K562 (cell line): Measurements from ENCODE around the gene FOSL1. TPM values are rescaled to one million over a fixed set of nuclear protein-coding genes. Genes with fewer than 3 reads are reported as not detected.

Experiments
- ATAC-seq: fragments of 200-7000 bp; cut with Tn5 transposase; 3 replicates; pipeline ENCODE4 v1.9.1; 2020; ENCODE audit warnings: moderate library complexity
- BruUV-seq: library from RNA; stranded (reverse); fragments of 400-500 nt; replicated peaks from 2 replicates; lab custom pipeline; 2021; lab: Mats Ljungman, UMichigan
- CTCF ChIA-PET: fragments of 300-600 bp; formaldehyde crosslinking; extraction: SDS; loops from one replicate; lab custom pipeline; 2021; ENCODE audit warnings: low intra/inter-chr PET ratio; lab: Yijun Ruan, JAX
- POLR2A ChIA-PET: fragments of 300-600, 350-650 bp; sonication (Branson Sonifier 250); formaldehyde crosslinking; extraction: SDS; loops from one replicate; lab custom pipeline; 2021; ENCODE audit warnings: antibody characterized with exemption, inconsistent platforms; lab: Yijun Ruan, JAX
- DNase-seq, 4 experiments: peaks; one replicate each; pipeline versions ENCODE4 v3.0.0 to v3.0.0-alpha.2; 2011 to 2018; ENCODE audit warnings: low spot score in 3 of 4, mixed read lengths in 3 of 4; ENCODE audit errors: extremely low read depth in 1 of 4
- FAIRE-seq: peaks from 2 replicates; lab custom pipeline; 2011; peaks lifted over from hg19 to GRCh38; lab: Jason Lieb, UNC
- H2AFZ ChIP-seq: 2 replicates; pipeline ENCODE4 v1.6.0; 2011; ENCODE audit warnings: low read depth, low read length, control low read depth, inconsistent platforms
- H3K27ac ChIP-seq: fragments of 200-600 bp; 3 replicates; pipeline ENCODE4 v1.8.0; 2011; ENCODE audit warnings: low read depth, mild to moderate bottlenecking, control low read depth, inconsistent platforms, low read length, moderate library complexity, mixed read lengths; ENCODE audit errors: extremely low read depth
- H3K27me3 ChIP-seq, 2 experiments: fragments of 300-600 bp in 1 of 2; 2 replicates in 1 of 2; 3 replicates in 1 of 2; pipeline versions ENCODE4 v1.6.0 to v1.8.0; 2011; ENCODE audit warnings: inconsistent platforms in 2 of 2, low read length in 2 of 2, mild to moderate bottlenecking in 1 of 2, mixed read lengths in 1 of 2, moderate library complexity in 1 of 2; ENCODE audit not compliant: control insufficient read depth in 2 of 2, insufficient read depth in 2 of 2
- H3K36me3 ChIP-seq: fragments of 300-600 bp; 3 replicates; pipeline ENCODE4 v1.8.0; 2011; ENCODE audit warnings: mild to moderate bottlenecking, low read length, inconsistent platforms; ENCODE audit not compliant: control insufficient read depth, insufficient read depth
- H3K4me1 ChIP-seq, 2 experiments: fragments of 200-600 bp in 1 of 2; replicated peaks in 1 of 2; 2 replicates in 1 of 2; 3 replicates in 1 of 2; pipeline versions ENCODE4 v1.5.1 to v1.8.0; 2011; ENCODE audit warnings: inconsistent platforms in 2 of 2, low read length in 2 of 2, mild to moderate bottlenecking in 1 of 2, mixed read lengths in 1 of 2, moderate library complexity in 1 of 2; ENCODE audit not compliant: control insufficient read depth in 2 of 2, insufficient read depth in 2 of 2
- H3K4me2 ChIP-seq: 2 replicates; pipeline ENCODE4 v1.6.1; 2011; ENCODE audit warnings: low read length, control low read depth, inconsistent platforms, mixed read lengths; ENCODE audit not compliant: insufficient read depth
- H3K4me3 ChIP-seq: fragments of 200-600 bp; sonication (generic), shearing (Covaris generic); 2 replicates; pipeline ENCODE4 v1.5.1; 2016; ENCODE audit warnings: control low read depth, inconsistent platforms
- H3K79me2 ChIP-seq: fragments of 200-600 bp; 3 replicates; pipeline ENCODE4 v1.8.0; 2011; ENCODE audit warnings: low read length, inconsistent platforms; ENCODE audit not compliant: control insufficient read depth, insufficient read depth
- H3K9ac ChIP-seq, 2 experiments: 2 replicates each; pipeline versions ENCODE4 v1.6.0 to v1.6.1; 2011; ENCODE audit warnings: low read depth in 2 of 2, low read length in 2 of 2, control low read depth in 1 of 2, inconsistent platforms in 1 of 2, mild to moderate bottlenecking in 1 of 2, mixed read lengths in 1 of 2; ENCODE audit not compliant: insufficient read depth in 1 of 2
- H3K9me1 ChIP-seq: one replicate; pipeline ENCODE4 v1.6.0; 2011; ENCODE audit warnings: inconsistent platforms, mild to moderate bottlenecking, low read length, moderate library complexity; ENCODE audit not compliant: control insufficient read depth, insufficient read depth
- H3K9me3 ChIP-seq: replicated peaks from 2 replicates; pipeline ENCODE4 v1.5.1; 2011; ENCODE audit warnings: low read depth, low read length, inconsistent platforms; ENCODE audit not compliant: control insufficient read depth, insufficient read depth
- H4K20me1 ChIP-seq: replicated peaks from 2 replicates; pipeline ENCODE4 v1.6.1; 2011; ENCODE audit warnings: low read length, inconsistent platforms, mixed read lengths; ENCODE audit not compliant: control insufficient read depth, insufficient read depth
- HEY1 ChIP-seq: fragments of 250-450 bp; sonication (Bioruptor Pico); IDR thresholded peaks from 2 replicates; pipeline ENCODE4 v1.5.0; 2020; ENCODE audit warnings: mild to moderate bottlenecking, moderate library complexity, borderline replicate concordance
- MAFG ChIP-seq: fragments of 450-650 bp; conservative IDR thresholded peaks from 2 replicates; pipeline ENCODE4 v1.6.1; 2016; ENCODE audit warnings: missing genetic modification characterization, missing compliant biosample characterization
- MAZ ChIP-seq, 2 experiments: fragments of 450-650 bp in 1 of 2; sonication (generic) in 1 of 2; formaldehyde crosslinking; IDR thresholded peaks in 1 of 2; conservative IDR thresholded peaks in 1 of 2; 2 replicates each; pipeline versions ENCODE4 v1.4.0 to v1.5.0; 2020; ENCODE audit warnings: mild to moderate bottlenecking in 1 of 2, missing genetic modification reagents in 1 of 2
- NRF1 ChIP-seq, 2 experiments: fragments of 450-650 bp; IDR thresholded peaks in 1 of 2; conservative IDR thresholded peaks in 1 of 2; 2 replicates each; pipeline ENCODE4 v1.6.1; 2014; ENCODE audit warnings: mild to moderate bottlenecking in 2 of 2
- POLR2G ChIP-seq: fragments of 200-400 bp; formaldehyde crosslinking; IDR thresholded peaks from 2 replicates; pipeline ENCODE4 v1.6.1; 2017; ENCODE audit warnings: low read depth, mild to moderate bottlenecking, antibody characterized with exemption, low read length, moderate library complexity
- POU5F1 ChIP-seq: fragments of 150-350 bp; IDR thresholded peaks from 2 replicates; pipeline ENCODE4 v1.6.1; 2014; ENCODE audit warnings: borderline replicate concordance, low read length, low read depth, mild to moderate bottlenecking; ENCODE audit not compliant: partially characterized antibody
- PTBP1 ChIP-seq: fragments of 200-400 bp; formaldehyde crosslinking; IDR thresholded peaks from 2 replicates; pipeline ENCODE4 v1.6.1; 2017; ENCODE audit warnings: low read depth, low read length
- ZNF253 ChIP-seq: fragments of 250-450 bp; sonication (Bioruptor Pico); conservative IDR thresholded peaks from 2 replicates; pipeline ENCODE4 v1.6.1; 2021; ENCODE audit warnings: mild to moderate bottlenecking
- WGBS: fragments of 100-300 bp; shearing (Covaris generic); methylation state at CpG from one replicate; pipeline ENCODE4 v1.1.6; 2016; ENCODE audit warnings: low coverage, mixed read lengths; ENCODE audit not compliant: insufficient coverage; ENCODE audit errors: missing lambda C conversion rate; 5-methylcytosine and 5-hydroxymethylcytosine counted together
- in situ Hi-C: fragments of 300-500 bp; cut with MboI; formaldehyde crosslinking; loops from 4 replicates; pipeline ENCODE4 v1.15.0; 2018; ENCODE audit warnings: inconsistent platforms, mixed read lengths
- intact Hi-C: fragments of 100-400 bp; cut with micrococcal nuclease; formaldehyde crosslinking; loops from 2 replicates; pipeline ENCODE4 v1.14.2; 2022
- polyA plus RNA-seq, 8 experiments: library from polyadenylated mRNA; depleted of rRNA in 4 of 8; stranded (reverse) in 5 of 8; unstranded in 3 of 8; fragments of >200 nt; fragmentation: Nextera tagmentation in 2 of 8; fragmentation: Illumina TruSeq in 1 of 8; extraction: Ambion mirVana in 2 of 8; extraction: Trizol in 1 of 8; gene quantifications; 2 replicates each; pipeline versions ENCODE4 v1.2.1 to v1.2.3, GENCODE V29; 2011 to 2014; ENCODE audit warnings: inconsistent platforms in 1 of 8, missing spikeins in 1 of 8
- total RNA-seq, 7 experiments: library from RNA; depleted of rRNA in 6 of 7; stranded (reverse); fragments of >200 nt in 6 of 7; fragmentation: Illumina TruSeq in 2 of 7; extraction: Trizol in 2 of 7; gene quantifications; 2 replicates each; pipeline versions ENCODE4 v1.2.1 to v1.2.3, GENCODE V29; 2011 to 2021; ENCODE audit warnings: low replicate concordance in 1 of 7
- TF ChIP-seq, protein P1 (sequence below): sonication (generic); formaldehyde crosslinking; IDR thresholded peaks from 2 replicates; pipeline ENCODE4 v1.8.0; 2022; ENCODE audit warnings: missing genetic modification reagents, mild to moderate bottlenecking, moderate library complexity, borderline replicate concordance
- TF ChIP-seq, protein P2 (sequence below), 2 experiments: fragments of 250-450 bp in 1 of 2; fragments of 450-650 bp in 1 of 2; sonication (Bioruptor Pico) in 1 of 2; IDR thresholded peaks; 2 replicates each; pipeline versions ENCODE4 v1.6.1 to v1.8.0; 2016 to 2021; ENCODE audit warnings: mild to moderate bottlenecking in 2 of 2, moderate library complexity in 2 of 2, missing compliant biosample characterization in 1 of 2, missing genetic modification characterization in 1 of 2

FOSL1 gene
- total and polyA plus RNA-seq, 9 of the 15 experiments (the other 6 are each of a cell fraction or from before 2014, with no cell fraction given), result 3.5 to 39.6 (median 10.0) TPM

DNA sequence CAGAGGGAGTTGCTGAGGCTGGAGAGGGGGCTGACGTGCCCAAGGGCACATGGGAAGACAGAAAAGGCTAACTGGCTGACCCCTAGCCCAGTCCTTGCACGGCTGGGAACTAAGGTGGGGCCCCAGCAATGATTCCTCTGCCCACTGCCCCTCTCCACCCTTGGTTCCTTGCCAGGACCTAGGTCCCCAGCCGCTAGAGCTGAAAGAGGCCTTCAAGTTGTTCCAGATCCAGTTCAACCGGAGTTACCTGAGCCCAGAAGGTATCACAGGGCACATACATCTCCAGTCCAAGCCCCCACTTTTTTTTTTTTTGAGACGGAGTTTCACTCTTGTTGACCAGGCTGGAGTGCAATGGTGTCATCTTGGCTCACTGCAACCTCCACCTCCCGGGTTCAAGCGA is 20.2 kb downstream of the FOSL1 start:
- FAIRE-seq, result no peak

DNA sequence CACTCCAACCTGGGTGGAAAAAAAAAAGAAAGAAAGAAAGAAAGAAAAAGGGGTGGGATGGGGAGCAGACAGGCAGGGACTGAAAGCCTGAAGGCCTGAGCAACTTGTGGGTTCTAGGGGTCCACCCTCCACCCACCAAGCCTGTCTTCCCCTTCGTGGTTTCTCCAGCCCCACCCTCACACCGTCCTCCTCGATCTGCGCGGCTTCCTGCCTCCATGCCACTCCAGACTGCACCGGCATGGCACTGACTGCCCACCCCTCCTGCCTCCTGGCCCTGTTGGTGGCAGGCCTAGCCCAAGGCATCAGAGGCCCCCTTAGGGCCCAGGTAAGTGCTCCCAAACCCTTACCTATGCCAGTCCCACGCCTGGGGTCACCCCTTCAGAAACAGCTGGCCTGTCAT is 20.6 kb downstream of the FOSL1 start, which contains the start of gene CTSW:
CTSW (plus strand) TSS at position 221 of the 400 bp plus-strand sequence; CDS start at position 239, 18 bp downstream.
- intact Hi-C loops, result no loop called here
- TF ChIP-seq POU5F1 (no peak), PTBP1 (no peak), MAFG (tag) (no peak), MAZ (CRISPR knock-in tag; conservative IDR thresholded peaks at IDR 0.05 in 1 of 2, IDR thresholded peaks at IDR 0.05 in 1 of 2) (no peak), NRF1 (conservative IDR thresholded peaks at IDR 0.05 in 1 of 2, IDR thresholded peaks at IDR 0.05 in 1 of 2) (no peak), ZNF253 (no peak), POLR2G (peak; percentile 55)
- TF ChIP-seq, protein P1, sequence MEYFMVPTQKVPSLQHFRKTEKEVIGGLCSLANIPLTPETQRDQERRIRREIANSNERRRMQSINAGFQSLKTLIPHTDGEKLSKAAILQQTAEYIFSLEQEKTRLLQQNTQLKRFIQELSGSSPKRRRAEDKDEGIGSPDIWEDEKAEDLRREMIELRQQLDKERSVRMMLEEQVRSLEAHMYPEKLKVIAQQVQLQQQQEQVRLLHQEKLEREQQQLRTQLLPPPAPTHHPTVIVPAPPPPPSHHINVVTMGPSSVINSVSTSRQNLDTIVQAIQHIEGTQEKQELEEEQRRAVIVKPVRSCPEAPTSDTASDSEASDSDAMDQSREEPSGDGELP, result 0 out of 2 replicates have a peak, but pooled peaks have one; percentile 23
- TF ChIP-seq, protein P2, sequence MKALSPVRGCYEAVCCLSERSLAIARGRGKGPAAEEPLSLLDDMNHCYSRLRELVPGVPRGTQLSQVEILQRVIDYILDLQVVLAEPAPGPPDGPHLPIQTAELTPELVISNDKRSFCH (CRISPR knock-in tag; IDR thresholded peaks at IDR 0.05), result no peak
- TF ChIP-seq, protein P2 (tag; IDR thresholded peaks at IDR 0.05), result no peak
- H3K9me1 ChIP-seq, result no peaks in the 10 kb centered on the region
- no peaks in the 10 kb centered on the region for H3K27me3 ChIP-seq
- no peak within 1 kb of the TSS for H3K4me2 ChIP-seq
- CTCF ChIA-PET, result no interaction called here
- FAIRE-seq (no peak), ATAC-seq (no peak), DNase-seq (no peak)
- H3K27ac ChIP-seq, result no peak within 1 kb of the TSS
- in situ Hi-C loops, result loop anchor here (5.0 kb wide), 1 partner anchor 108 kb away; no protein-coding TSS in a partner anchor
- POLR2A ChIA-PET, result interaction anchor here (0.6 to 14.4 kb wide), 5 partner anchors 9 to 20 kb away, joined by 3 to 147 read pairs (median 6); partner anchors contain the start of genes CCDC85B and FIBP
- BruUV-seq, result no TSS peak
- H3K4me1 ChIP-seq, result peaks cover 0 to 19% of the 10 kb centered on the region in 2 experiments; a peak in 2 of 5 replicates
- no peaks in the 10 kb centered on the region for H3K79me2 ChIP-seq
- H3K9me3 ChIP-seq, result no peaks in the 10 kb centered on the region
- H3K9ac ChIP-seq, result peak within 1 kb of the TSS in 1 of 2 experiments; percentile 77; a peak in 2 of 4 replicates
- H2AFZ ChIP-seq, result no peak within 1 kb of the TSS
- H3K36me3 ChIP-seq, result peaks cover 25% of the 10 kb centered on the region
- 32% methylated on average over 6 of the region's 7 CpGs for WGBS
- no peak within 1 kb of the TSS for H3K4me3 ChIP-seq
- peaks cover 3% of the 10 kb centered on the region; the same call in 1 of the 2 replicates for H4K20me1 ChIP-seq

More for the DNA sequence above, 20.2 kb downstream of the FOSL1 start:
- POLR2A ChIA-PET, result interaction anchor here (0.6 to 14.4 kb wide), 5 partner anchors 8 to 20 kb away, joined by 3 to 147 read pairs (median 6); partner anchors contain the start of genes CCDC85B and FIBP
- H3K27ac ChIP-seq, result no peak overlapping the region
- ATAC-seq (no peak), DNase-seq (no peak)
- peak; percentile 2; the same call in 1 of the 2 replicates for TF ChIP-seq POLR2G
- no peak for TF ChIP-seq HEY1 (CRISPR knock-in tag)
- in situ Hi-C loops (loop anchor here (5.0 kb wide), 1 partner anchor 107 kb away; no protein-coding TSS in a partner anchor), intact Hi-C loops (no loop called here)
- H3K9ac ChIP-seq, result peak overlapping the region in 1 of 2 experiments; percentile 77; a peak in 1 of 4 replicates
- no peak overlapping the region for H3K4me3 ChIP-seq
- H3K79me2 ChIP-seq, result no peaks in the 10 kb centered on the region
- BruUV-seq, result no TSS peak
- peaks cover 29% of the 10 kb centered on the region for H3K36me3 ChIP-seq
- peaks cover 3% of the 10 kb centered on the region; the same call in 1 of the 2 replicates for H4K20me1 ChIP-seq
- CTCF ChIA-PET, result no interaction called here
- H3K4me1 ChIP-seq, result peaks cover 0 to 23% of the 10 kb centered on the region in 2 experiments; a peak in 3 of 5 replicates
- no peaks in the 10 kb centered on the region for H3K9me3 ChIP-seq
- H3K27me3 ChIP-seq, result no peaks in the 10 kb centered on the region
- H3K9me1 ChIP-seq, result no peaks in the 10 kb centered on the region
- no peak overlapping the region for H2AFZ ChIP-seq
- no peak overlapping the region for H3K4me2 ChIP-seq
- WGBS, result 61% methylated on average over 7 of the region's 7 CpGs
